Measurements from ENCODE around the gene ZNF831.

The ZNF831 gene

GRCh38 chr20:59301343-59302007, 137.9 kb downstream of the ZNF831 start:
- DNase-seq (ENCODE audit: low spot score) = no peak
- no peak for TF ChIP-seq CTCF (IDR thresholded peaks at IDR 0.05; ENCODE audit: borderline replicate concordance, control extremely low read depth, extremely low read depth, insufficient read depth, missing control alignments)
- in situ Hi-C loops (cut with MboI; ENCODE audit: low sequenced_read_pairs, unreplicated experiment) = no loop called here

GRCh38 chr20:59305908-59306655, 142.5 kb downstream of the ZNF831 start:
- in situ Hi-C loops (cut with MboI; ENCODE audit: low sequenced_read_pairs, unreplicated experiment) = no loop called here
- no peak for TF ChIP-seq CTCF (IDR thresholded peaks at IDR 0.05; ENCODE audit: borderline replicate concordance, control extremely low read depth, extremely low read depth, insufficient read depth, missing control alignments)
- no peak for DNase-seq (ENCODE audit: low spot score)

- TF ChIP-seq CTCF (IDR thresholded peaks at IDR 0.05; ENCODE audit: borderline replicate concordance, control extremely low read depth, extremely low read depth, insufficient read depth, missing control alignments) = no peak
- no peak for DNase-seq (ENCODE audit: low spot score)
- in situ Hi-C loops (cut with MboI; ENCODE audit: low sequenced_read_pairs, unreplicated experiment) = no loop called here
These were observed 143.6 kb downstream of the ZNF831 start for GRCh38 chr20:59307270-59307669.
